Measurements from ENCODE around the gene PCED1B.

PCED1B gene

DNA sequence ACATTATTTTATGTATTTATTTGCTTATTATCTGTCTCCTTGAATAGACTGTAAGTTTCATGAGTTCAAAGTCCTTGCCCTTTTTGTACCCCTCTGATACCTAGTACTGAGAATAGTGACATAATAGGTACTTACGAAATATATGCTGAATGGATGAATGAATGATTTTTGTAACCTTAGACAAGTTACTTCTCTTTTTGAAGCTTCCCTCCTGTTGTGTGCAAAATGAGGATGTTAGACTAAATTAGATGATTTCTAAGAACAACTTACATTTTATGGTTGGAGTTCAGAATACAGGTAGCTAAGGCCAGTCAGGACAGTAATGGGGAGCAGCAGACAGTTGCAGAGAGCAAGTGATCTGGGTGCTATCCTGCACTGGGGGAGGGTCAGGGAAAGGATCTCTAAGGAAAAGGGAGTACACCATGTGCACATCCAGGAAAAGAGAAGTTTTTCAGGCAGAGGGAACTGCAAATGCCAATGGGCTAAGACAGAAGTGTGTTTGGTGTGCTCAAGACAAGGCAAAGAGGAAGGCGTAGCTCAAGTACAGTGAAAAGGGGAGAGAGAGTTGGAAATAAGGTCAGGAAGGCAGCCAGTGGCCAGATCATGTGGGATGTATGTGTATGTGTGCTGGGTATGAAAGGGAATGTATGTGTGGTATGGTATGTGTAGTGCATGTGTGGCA, 59.7 kb downstream of the PCED1B start:
- no peaks in the 10 kb centered on the region for H3K4me1 ChIP-seq (ENCODE audit: control insufficient read depth in 2 of 2, insufficient read depth in 2 of 2, low read length in 2 of 2)
- H3K9ac ChIP-seq (ENCODE audit: low read depth in 1 of 2, low read length in 2 of 2) = no peak overlapping the region
- no peaks in the 10 kb centered on the region for H3K36me3 ChIP-seq (ENCODE audit: control insufficient read depth in 2 of 2, insufficient read depth in 2 of 2, low read length in 2 of 2)
- H3K4me3 ChIP-seq (ENCODE audit: low read length in 2 of 2) = no peak overlapping the region
- no peaks in the 10 kb centered on the region for H3K27me3 ChIP-seq (ENCODE audit: control insufficient read depth in 2 of 2, insufficient read depth in 2 of 2, low read length in 2 of 2)
- H3K27ac ChIP-seq (ENCODE audit: low read depth in 2 of 2, low read length in 2 of 2) = no peak overlapping the region
- no peaks in the 10 kb centered on the region for H3K9me3 ChIP-seq (ENCODE audit: control insufficient read depth in 2 of 2, low read length in 2 of 2)

DNA sequence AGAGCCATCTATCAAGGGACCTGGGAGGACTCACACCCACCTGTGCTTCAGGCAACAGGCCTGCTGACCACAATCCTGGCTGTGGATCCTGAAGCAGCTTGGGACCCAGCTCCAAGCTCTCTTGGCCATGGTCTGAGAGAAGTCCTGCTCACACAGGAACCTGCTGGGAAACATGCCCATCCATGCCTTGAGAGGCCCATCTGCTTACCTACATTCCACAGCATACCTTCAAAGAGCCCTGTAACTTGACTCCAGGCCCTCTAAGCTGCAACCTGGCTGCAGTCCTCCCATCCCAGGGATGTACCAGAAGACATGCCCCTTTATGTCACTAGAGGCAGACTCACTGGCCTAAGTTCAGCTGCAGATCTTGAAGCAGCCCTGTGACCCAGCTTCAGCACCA, 62.0 kb downstream of the PCED1B start:
- Histone ChIP-seq H3K4me3 (ENCODE audit: low read length in 2 of 2) (no peak overlapping the region), H3K27ac (ENCODE audit: low read depth in 2 of 2, low read length in 2 of 2) (no peak overlapping the region), H3K36me3 (ENCODE audit: control insufficient read depth in 2 of 2, insufficient read depth in 2 of 2, low read length in 2 of 2) (no peaks in the 10 kb centered on the region), H3K9me3 (ENCODE audit: control insufficient read depth in 2 of 2, low read length in 2 of 2) (no peaks in the 10 kb centered on the region), H3K9ac (ENCODE audit: low read depth in 1 of 2, low read length in 2 of 2) (no peak overlapping the region), H3K27me3 (ENCODE audit: control insufficient read depth in 2 of 2, insufficient read depth in 2 of 2, low read length in 2 of 2) (no peaks in the 10 kb centered on the region), H3K4me1 (ENCODE audit: control insufficient read depth in 2 of 2, insufficient read depth in 2 of 2, low read length in 2 of 2) (no peaks in the 10 kb centered on the region)

DNA sequence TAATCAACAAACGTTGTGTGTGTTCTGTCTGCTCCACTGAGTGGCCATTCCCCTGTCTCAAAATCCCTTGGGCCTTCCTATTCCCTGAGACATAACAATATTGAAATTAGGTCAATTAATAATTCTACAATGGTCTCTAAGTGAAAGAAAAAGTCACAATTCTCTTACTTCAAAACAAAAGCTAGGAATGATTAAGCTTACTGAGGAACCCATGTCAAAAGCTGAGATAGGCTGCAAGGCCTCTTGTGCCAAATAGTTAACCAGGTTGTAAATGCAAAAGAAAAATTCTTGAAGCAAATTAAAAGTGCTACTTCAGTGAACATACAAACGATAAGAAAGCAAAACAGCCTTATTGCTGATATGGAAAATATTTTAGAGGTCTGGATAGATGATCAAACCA, 65.3 kb downstream of the PCED1B start:
- Histone ChIP-seq H3K36me3 (ENCODE audit: control insufficient read depth in 2 of 2, insufficient read depth in 2 of 2, low read length in 2 of 2) (no peaks in the 10 kb centered on the region), H3K27me3 (ENCODE audit: control insufficient read depth in 2 of 2, insufficient read depth in 2 of 2, low read length in 2 of 2) (no peaks in the 10 kb centered on the region), H3K27ac (ENCODE audit: low read depth in 2 of 2, low read length in 2 of 2) (no peak overlapping the region), H3K4me1 (ENCODE audit: control insufficient read depth in 2 of 2, insufficient read depth in 2 of 2, low read length in 2 of 2) (no peaks in the 10 kb centered on the region), H3K9ac (ENCODE audit: low read depth in 1 of 2, low read length in 2 of 2) (no peak overlapping the region), H3K4me3 (ENCODE audit: low read length in 2 of 2) (no peak overlapping the region), H3K9me3 (ENCODE audit: control insufficient read depth in 2 of 2, low read length in 2 of 2) (no peaks in the 10 kb centered on the region)

DNA sequence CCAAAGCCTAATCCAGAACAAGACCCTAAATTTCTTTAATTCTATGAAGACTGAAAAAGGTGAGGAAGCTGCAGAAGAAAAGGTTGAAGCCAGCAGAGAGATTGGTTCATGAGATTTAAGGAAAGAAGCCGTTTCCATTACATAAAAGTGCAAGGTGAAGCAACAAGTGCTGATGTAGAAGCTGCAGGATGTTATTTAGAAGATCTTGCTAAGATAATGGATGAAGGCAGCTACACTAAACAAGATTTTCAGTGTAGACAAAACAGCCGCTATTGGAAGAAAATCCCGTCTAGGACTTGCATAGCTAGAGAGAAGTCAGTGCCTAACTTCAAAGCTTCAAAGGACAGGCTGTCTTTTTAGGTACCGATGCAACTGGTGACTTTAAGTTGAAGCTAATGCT, 65.8 kb downstream of the PCED1B start:
- H3K27me3 ChIP-seq (ENCODE audit: control insufficient read depth in 2 of 2, insufficient read depth in 2 of 2, low read length in 2 of 2) = no peaks in the 10 kb centered on the region
- no peak overlapping the region for H3K27ac ChIP-seq (ENCODE audit: low read depth in 2 of 2, low read length in 2 of 2)
- H3K4me3 ChIP-seq (ENCODE audit: low read length in 2 of 2) = no peak overlapping the region
- H3K4me1 ChIP-seq (ENCODE audit: control insufficient read depth in 2 of 2, insufficient read depth in 2 of 2, low read length in 2 of 2) = no peaks in the 10 kb centered on the region
- no peak overlapping the region for H3K9ac ChIP-seq (ENCODE audit: low read depth in 1 of 2, low read length in 2 of 2)
- no peaks in the 10 kb centered on the region for H3K36me3 ChIP-seq (ENCODE audit: control insufficient read depth in 2 of 2, insufficient read depth in 2 of 2, low read length in 2 of 2)
- no peaks in the 10 kb centered on the region for H3K9me3 ChIP-seq (ENCODE audit: control insufficient read depth in 2 of 2, low read length in 2 of 2)

DNA sequence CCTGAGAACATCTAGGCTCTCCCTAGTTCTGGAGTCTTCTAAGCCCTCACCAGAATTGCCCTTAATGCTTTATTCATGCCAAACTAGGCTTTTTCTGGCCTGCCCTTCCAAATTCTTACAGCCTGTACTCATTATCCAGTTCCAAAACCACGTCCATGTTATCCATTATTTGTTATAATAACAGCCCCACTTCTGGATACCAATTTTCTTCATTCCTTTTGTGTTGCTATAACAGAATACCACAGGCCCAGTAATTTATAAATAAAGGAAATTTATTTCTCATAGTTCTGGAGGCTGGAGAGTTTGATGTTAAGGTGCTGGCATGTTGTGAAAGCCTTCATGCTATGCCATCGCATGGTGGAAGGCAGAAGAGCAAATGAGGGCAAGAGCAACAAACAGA, 68.3 kb downstream of the PCED1B start:
- Histone ChIP-seq H3K9me3 (ENCODE audit: control insufficient read depth in 2 of 2, low read length in 2 of 2) (no peaks in the 10 kb centered on the region), H3K36me3 (ENCODE audit: control insufficient read depth in 2 of 2, insufficient read depth in 2 of 2, low read length in 2 of 2) (no peaks in the 10 kb centered on the region), H3K27me3 (ENCODE audit: control insufficient read depth in 2 of 2, insufficient read depth in 2 of 2, low read length in 2 of 2) (no peaks in the 10 kb centered on the region), H3K4me3 (ENCODE audit: low read length in 2 of 2) (no peak overlapping the region), H3K27ac (ENCODE audit: low read depth in 2 of 2, low read length in 2 of 2) (no peak overlapping the region), H3K4me1 (ENCODE audit: control insufficient read depth in 2 of 2, insufficient read depth in 2 of 2, low read length in 2 of 2) (no peaks in the 10 kb centered on the region), H3K9ac (ENCODE audit: low read depth in 1 of 2, low read length in 2 of 2) (no peak overlapping the region)

DNA sequence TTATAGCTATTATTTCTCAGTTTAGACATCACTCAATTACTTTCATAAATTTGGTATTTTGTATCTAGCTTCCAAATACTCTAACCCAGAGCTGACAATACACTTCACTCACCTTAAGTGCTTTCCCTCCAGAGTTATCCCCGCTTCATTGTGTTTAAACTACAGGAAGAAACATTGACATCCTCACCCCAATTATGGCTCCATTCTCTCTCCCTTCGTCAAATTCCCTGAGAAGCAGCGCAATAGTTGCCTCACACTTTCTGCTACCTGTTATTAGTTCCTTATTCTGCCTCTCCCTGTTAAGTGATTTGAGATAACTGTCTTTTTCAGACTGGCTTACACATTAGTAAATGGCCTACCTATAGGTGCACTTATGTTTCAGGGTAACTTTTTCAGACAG, 69.7 kb downstream of the PCED1B start:
- H3K27ac ChIP-seq (ENCODE audit: low read depth in 2 of 2, low read length in 2 of 2) = no peak overlapping the region
- no peak overlapping the region for H3K4me3 ChIP-seq (ENCODE audit: low read length in 2 of 2)
- H3K4me1 ChIP-seq (ENCODE audit: control insufficient read depth in 2 of 2, insufficient read depth in 2 of 2, low read length in 2 of 2) = no peaks in the 10 kb centered on the region
- no peaks in the 10 kb centered on the region for H3K36me3 ChIP-seq (ENCODE audit: control insufficient read depth in 2 of 2, insufficient read depth in 2 of 2, low read length in 2 of 2)
- H3K9ac ChIP-seq (ENCODE audit: low read depth in 1 of 2, low read length in 2 of 2) = no peak overlapping the region
- no peaks in the 10 kb centered on the region for H3K27me3 ChIP-seq (ENCODE audit: control insufficient read depth in 2 of 2, insufficient read depth in 2 of 2, low read length in 2 of 2)
- no peaks in the 10 kb centered on the region for H3K9me3 ChIP-seq (ENCODE audit: control insufficient read depth in 2 of 2, low read length in 2 of 2)

DNA sequence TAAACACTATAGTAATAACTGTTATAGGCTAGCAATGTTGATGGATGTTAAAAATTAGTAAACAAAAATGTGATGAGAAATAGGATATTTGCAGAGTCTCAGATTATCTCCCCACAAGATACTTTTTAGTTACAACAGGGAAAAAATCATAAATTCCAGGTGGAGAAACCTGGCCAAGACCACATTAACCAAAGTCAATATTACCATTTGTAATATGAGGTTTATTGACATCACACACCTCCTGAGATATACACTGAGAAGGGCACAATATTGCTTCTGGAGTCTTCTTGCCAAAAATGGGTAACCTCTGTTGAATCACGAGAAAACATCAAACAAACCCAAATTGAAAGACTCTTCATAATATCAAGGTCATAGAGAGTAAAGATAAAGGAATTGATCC, 72.7 kb downstream of the PCED1B start:
- Histone ChIP-seq H3K27me3 (ENCODE audit: control insufficient read depth in 2 of 2, insufficient read depth in 2 of 2, low read length in 2 of 2) (no peaks in the 10 kb centered on the region), H3K27ac (ENCODE audit: low read depth in 2 of 2, low read length in 2 of 2) (no peak overlapping the region), H3K36me3 (ENCODE audit: control insufficient read depth in 2 of 2, insufficient read depth in 2 of 2, low read length in 2 of 2) (no peaks in the 10 kb centered on the region), H3K4me3 (ENCODE audit: low read length in 2 of 2) (no peak overlapping the region), H3K9ac (ENCODE audit: low read depth in 1 of 2, low read length in 2 of 2) (no peak overlapping the region), H3K4me1 (ENCODE audit: control insufficient read depth in 2 of 2, insufficient read depth in 2 of 2, low read length in 2 of 2) (peaks cover 0 to 3% of the 10 kb centered on the region in 2 donors), H3K9me3 (ENCODE audit: control insufficient read depth in 2 of 2, low read length in 2 of 2) (no peaks in the 10 kb centered on the region)

DNA sequence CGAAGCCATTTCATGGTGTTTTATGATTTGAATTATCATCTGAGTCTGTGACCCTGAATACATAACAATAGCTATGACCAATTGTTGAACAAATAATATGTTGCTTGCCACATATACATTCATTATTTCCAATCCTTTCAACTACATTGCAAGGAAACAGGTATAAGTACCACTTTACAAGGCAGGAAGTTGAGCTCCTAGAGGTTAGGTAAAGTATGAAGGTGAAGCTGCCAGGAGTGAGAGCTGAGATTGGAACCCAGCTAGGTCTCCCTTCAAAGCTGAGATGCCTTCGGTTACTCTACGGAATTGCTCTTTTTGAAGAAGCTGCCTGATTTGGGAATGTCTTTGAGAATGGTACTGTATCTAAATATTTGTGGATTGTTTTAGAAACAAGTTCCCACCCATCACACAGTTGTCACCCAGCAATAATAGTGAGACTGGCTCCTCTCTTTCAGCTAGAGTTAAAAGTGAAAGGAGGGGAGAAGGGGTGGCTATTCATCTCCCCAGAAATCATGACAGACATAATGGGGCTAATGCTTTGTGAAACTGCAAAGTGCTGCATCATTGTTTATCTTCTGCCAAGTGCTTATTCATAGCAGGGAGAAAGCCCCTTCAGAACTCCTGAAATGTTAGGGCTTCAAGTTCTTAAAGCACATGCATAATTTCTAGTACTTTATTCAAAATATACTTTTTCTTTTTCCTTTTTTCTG, 76.2 kb downstream of the PCED1B start:
- Histone ChIP-seq H3K4me3 (ENCODE audit: low read length in 2 of 2) (no peak overlapping the region), H3K27ac (ENCODE audit: low read depth in 2 of 2, low read length in 2 of 2) (no peak overlapping the region), H3K36me3 (ENCODE audit: control insufficient read depth in 2 of 2, insufficient read depth in 2 of 2, low read length in 2 of 2) (no peaks in the 10 kb centered on the region), H3K4me1 (ENCODE audit: control insufficient read depth in 2 of 2, insufficient read depth in 2 of 2, low read length in 2 of 2) (peaks cover 0 to 3% of the 10 kb centered on the region in 2 donors), H3K9ac (ENCODE audit: low read depth in 1 of 2, low read length in 2 of 2) (no peak overlapping the region), H3K9me3 (ENCODE audit: control insufficient read depth in 2 of 2, low read length in 2 of 2) (no peaks in the 10 kb centered on the region), H3K27me3 (ENCODE audit: control insufficient read depth in 2 of 2, insufficient read depth in 2 of 2, low read length in 2 of 2) (no peaks in the 10 kb centered on the region)

DNA sequence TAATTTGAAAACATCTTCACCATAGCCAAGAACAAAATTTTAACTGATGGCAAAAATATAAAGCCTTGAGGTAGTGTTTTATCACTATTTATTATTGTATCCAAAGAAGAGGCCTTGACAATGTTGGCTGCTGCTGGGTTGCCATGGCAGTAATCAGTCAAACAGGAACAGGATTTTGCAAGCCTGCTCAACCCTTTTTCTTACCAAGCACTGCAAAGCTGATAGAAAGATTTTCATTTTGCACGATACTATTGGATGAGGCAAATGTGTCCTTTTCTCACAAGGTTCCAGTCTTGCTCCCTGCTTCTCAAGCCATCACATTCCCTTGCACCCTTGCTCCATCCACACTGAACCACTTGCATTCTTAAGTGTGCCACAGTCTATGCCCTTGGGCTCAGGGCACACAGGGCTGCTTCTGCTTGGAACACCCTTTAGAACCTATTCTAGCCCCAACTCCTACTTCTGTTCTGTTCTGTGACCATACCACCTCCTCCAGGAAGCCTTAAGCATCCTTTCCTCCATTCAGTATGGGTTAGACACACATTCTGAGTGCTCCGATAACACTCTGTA, 76.8 kb downstream of the PCED1B start:
- Histone ChIP-seq H3K4me3 (ENCODE audit: low read length in 2 of 2) (no peak overlapping the region), H3K4me1 (ENCODE audit: control insufficient read depth in 2 of 2, insufficient read depth in 2 of 2, low read length in 2 of 2) (peaks cover 0 to 3% of the 10 kb centered on the region in 2 donors), H3K9ac (ENCODE audit: low read depth in 1 of 2, low read length in 2 of 2) (no peak overlapping the region), H3K27ac (ENCODE audit: low read depth in 2 of 2, low read length in 2 of 2) (no peak overlapping the region), H3K27me3 (ENCODE audit: control insufficient read depth in 2 of 2, insufficient read depth in 2 of 2, low read length in 2 of 2) (no peaks in the 10 kb centered on the region), H3K36me3 (ENCODE audit: control insufficient read depth in 2 of 2, insufficient read depth in 2 of 2, low read length in 2 of 2) (no peaks in the 10 kb centered on the region), H3K9me3 (ENCODE audit: control insufficient read depth in 2 of 2, low read length in 2 of 2) (no peaks in the 10 kb centered on the region)

DNA sequence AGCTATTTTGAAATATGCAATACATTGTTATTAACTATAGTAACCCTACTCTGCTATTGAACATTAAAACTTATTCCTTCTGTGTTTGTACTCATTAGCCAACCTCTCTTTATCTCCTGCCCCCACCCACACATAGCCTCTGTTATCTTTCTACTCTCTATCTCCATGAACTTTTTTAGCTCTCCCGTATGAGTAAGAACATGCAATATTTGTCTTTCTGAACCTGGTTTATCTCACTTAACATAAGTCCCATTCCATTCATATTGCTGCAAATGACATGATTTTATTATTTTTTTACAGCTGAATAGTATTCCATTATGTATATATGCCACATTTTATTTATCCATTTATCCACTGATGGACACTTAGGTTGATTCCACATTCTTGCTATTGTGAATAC, 79.4 kb downstream of the PCED1B start:
- no peak overlapping the region for H3K4me3 ChIP-seq (ENCODE audit: low read length in 2 of 2)
- peaks cover 0 to 3% of the 10 kb centered on the region in 2 donors for H3K4me1 ChIP-seq (ENCODE audit: control insufficient read depth in 2 of 2, insufficient read depth in 2 of 2, low read length in 2 of 2)
- no peak overlapping the region for H3K27ac ChIP-seq (ENCODE audit: low read depth in 2 of 2, low read length in 2 of 2)
- H3K36me3 ChIP-seq (ENCODE audit: control insufficient read depth in 2 of 2, insufficient read depth in 2 of 2, low read length in 2 of 2) = no peaks in the 10 kb centered on the region
- no peak overlapping the region for H3K9ac ChIP-seq (ENCODE audit: low read depth in 1 of 2, low read length in 2 of 2)
- no peaks in the 10 kb centered on the region for H3K9me3 ChIP-seq (ENCODE audit: control insufficient read depth in 2 of 2, low read length in 2 of 2)
- no peaks in the 10 kb centered on the region for H3K27me3 ChIP-seq (ENCODE audit: control insufficient read depth in 2 of 2, insufficient read depth in 2 of 2, low read length in 2 of 2)

All from mucosa of rectum (tissue), 2 donors.